ENCODE results near the gene SIVA1.

The SIVA1 gene

GRCh38 chr14:104796687-104797081 lies 43.7 kb downstream of the SIVA1 start:
- DNase-seq (ENCODE audit: insufficient read length, low spot score) (no peak), FAIRE-seq (no peak)
- no peak for TF ChIP-seq CTCF (IDR thresholded peaks at IDR 0.05; ENCODE audit: insufficient read depth, missing control alignments)

- TF ChIP-seq CTCF (IDR thresholded peaks at IDR 0.05; ENCODE audit: insufficient read depth, missing control alignments) = no peak
- FAIRE-seq (no peak), DNase-seq (ENCODE audit: insufficient read length, low spot score) (no peak)
These were observed 44.4 kb downstream of the SIVA1 start for GRCh38 chr14:104797115-104798044.

DNA sequence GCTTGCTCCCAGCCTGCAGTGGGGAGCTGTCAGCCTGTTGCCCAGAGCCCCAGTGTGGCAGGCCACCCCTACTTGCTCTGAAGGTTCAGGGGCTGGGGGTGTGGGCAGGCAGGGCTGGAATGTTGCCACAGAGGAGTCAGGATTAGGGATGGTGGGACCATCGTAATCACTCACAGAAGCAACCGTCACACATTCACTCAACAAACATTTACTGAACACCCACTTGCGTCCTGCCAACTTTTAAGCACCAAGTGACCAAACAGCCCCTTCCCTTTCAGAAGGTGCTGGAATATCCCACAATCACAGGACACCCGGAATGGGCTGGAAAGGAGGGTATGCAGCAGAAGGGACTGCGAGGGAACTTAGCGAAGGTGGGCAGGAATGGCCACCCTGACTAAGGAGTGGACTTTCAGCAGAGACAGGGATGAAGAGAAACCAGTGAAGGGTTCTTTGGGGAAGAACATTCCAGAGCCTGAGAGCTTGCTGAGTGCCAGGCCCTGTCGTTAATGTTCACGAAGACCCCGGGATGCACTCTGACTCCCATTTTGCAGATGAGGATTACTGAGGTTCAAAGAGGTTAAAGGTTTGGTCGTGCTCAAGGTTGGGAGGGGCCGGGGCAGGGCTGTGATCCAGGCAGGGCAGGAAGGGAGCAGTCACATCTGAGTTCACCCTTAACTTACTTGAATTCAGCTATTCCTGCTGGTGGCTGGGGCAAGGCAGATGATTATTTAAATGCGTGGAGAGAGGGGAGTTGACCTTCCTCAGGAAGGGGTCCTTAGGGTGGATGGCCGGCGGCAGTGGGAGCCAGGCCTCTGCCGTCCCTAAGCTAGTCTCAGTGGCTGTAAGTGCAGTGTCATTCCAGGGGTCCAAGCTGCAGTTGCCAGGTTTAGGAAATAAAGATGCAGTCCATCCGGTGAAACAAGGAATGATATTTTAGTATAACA lies 45.6 kb downstream of the SIVA1 start:
- no peak for FAIRE-seq

DNA sequence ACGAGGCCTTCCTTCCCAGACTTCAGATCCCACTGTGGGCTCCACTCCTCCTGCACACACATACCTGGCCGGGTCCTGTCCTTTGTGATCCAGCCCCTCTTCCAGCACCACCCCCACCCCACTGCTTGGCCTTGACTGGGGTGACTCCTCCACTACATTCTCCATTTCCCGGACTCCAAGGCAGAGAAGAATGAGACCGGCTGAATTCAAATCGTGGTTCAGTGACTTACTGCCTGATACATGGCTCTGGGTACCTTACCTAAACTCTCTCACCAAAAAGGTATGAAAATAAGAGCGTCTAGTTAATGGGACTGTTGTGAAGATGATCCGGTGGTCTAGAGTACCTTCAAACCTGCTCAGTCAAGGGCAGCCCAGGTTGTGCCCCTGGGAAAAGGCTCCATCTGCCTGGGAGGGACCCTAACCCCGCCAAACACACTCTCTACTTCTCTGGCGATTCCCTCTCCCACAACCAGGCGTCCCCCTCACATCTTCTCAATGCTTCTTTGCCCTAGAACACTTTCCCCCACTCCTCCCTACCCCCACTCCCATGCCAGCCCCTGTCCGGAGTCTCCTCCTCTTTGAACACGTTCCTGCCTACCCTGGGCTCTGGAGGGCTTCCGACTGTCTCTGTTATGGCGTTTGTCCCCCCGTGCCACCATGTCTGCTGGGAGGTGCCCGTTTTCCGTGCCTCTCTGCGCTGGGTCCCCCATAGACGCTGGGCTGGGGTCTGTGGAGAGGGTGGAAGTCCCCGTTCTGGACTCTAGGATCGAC lies 46.5 kb downstream of the SIVA1 start:
- DNase-seq (ENCODE audit: insufficient read length, low spot score) (no peak), FAIRE-seq (no peak)
- TF ChIP-seq CTCF (IDR thresholded peaks at IDR 0.05; ENCODE audit: insufficient read depth, missing control alignments) = peak; percentile 20

More for the DNA sequence above, 45.6 kb downstream of the SIVA1 start:
- TF ChIP-seq CTCF (IDR thresholded peaks at IDR 0.05; ENCODE audit: insufficient read depth, missing control alignments) = no peak
- DNase-seq (ENCODE audit: insufficient read length, low spot score) = no peak

DNA sequence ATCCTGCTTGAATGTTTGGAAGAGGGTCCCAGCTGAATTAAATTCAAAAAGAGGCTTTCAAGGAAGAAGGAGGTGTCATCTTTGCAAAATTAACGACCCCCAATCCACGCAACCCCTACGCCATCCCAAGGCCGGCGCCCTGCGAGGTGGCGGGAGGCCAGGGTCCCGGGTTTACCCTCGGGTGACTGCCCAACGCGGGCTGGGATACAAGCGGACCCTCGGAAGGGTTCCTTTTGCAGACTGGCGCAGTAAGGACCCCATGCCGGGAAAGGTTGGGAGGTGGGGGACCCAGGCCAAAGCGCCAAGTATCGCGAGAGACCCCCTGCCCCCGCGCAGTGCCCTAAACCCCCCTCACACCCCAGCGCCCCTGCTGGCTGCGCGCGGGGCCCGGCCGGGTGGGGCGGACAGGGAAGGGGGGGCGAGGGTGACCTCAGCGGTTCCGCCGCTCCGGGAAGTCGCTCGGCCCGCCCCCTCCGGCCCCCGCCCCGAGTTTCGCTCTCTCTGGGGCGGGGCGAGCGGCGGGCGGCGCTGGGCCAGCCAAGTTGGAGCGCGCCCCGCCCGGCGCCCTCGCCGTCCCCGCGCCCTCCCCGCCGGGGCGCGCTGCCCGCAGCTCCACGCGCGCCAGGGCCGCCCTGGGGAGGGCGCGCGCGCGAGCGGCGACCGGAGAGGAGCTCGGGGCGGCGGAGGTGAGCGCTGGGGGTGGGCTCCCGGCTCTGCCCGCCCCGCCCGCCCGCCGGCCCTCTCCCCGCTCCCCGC lies 47.2 kb downstream of the SIVA1 start:
- peak; percentile 79 for DNase-seq (ENCODE audit: insufficient read length, low spot score)
- no peak for TF ChIP-seq CTCF (IDR thresholded peaks at IDR 0.05; ENCODE audit: insufficient read depth, missing control alignments)
- FAIRE-seq = no peak
